K562 (cell line): ENCODE results near the gene GTPBP2. TPM values are rescaled to one million over a fixed set of nuclear protein-coding genes. Genes with fewer than 3 reads are reported as not detected.

Source experiments
- CBFA2T2 ChIP-seq: fragments of 450-650 bp; conservative IDR thresholded peaks from 2 replicates; pipeline ENCODE4 v1.6.1; 2017; ENCODE audit warnings: mild to moderate bottlenecking
- CTBP1 ChIP-seq: fragments of 450-650 bp; IDR thresholded peaks from 2 replicates; pipeline ENCODE4 v1.6.1; 2016; ENCODE audit warnings: borderline replicate concordance
- FOXK2 ChIP-seq, 2 experiments: fragments of 450-650 bp; IDR thresholded peaks in 1 of 2; conservative IDR thresholded peaks in 1 of 2; 2 replicates each; pipeline ENCODE4 v1.6.1; 2016; ENCODE audit warnings: low read depth in 2 of 2, mild to moderate bottlenecking in 1 of 2
- KLF6 ChIP-seq: fragments of 250-450 bp; sonication (Bioruptor Pico); IDR thresholded peaks from 2 replicates; pipeline ENCODE4 v1.4.0; 2020; ENCODE audit warnings: mild to moderate bottlenecking, moderate library complexity, borderline replicate concordance
- OTX1 ChIP-seq: fragments of 450-650 bp; formaldehyde crosslinking; IDR thresholded peaks from 2 replicates; pipeline ENCODE4 v1.4.0; 2022; ENCODE audit warnings: mild to moderate bottlenecking
- RBFOX2 ChIP-seq: fragments of 200-400 bp; formaldehyde crosslinking; IDR thresholded peaks from 2 replicates; pipeline ENCODE4 v1.6.1; 2017; ENCODE audit warnings: low read depth, mild to moderate bottlenecking, low read length, moderate library complexity
- RFX5 ChIP-seq: IDR thresholded peaks from 2 replicates; pipeline ENCODE4 v1.6.1; 2011; ENCODE audit warnings: low read depth, mild to moderate bottlenecking, improper control_type of control experiment, low read length
- SMARCA5 ChIP-seq: fragments of 450-650 bp; IDR thresholded peaks from 2 replicates; pipeline ENCODE4 v1.6.1; 2016
- SNIP1 ChIP-seq: fragments of 450-650 bp; IDR thresholded peaks from 2 replicates; pipeline ENCODE4 v1.7.1; 2017; ENCODE audit warnings: low read depth, mild to moderate bottlenecking
- TOE1 ChIP-seq, 2 experiments: fragments of 450-650 bp in 1 of 2; sonication (generic) in 1 of 2; formaldehyde crosslinking in 1 of 2; IDR thresholded peaks; 2 replicates each; pipeline versions ENCODE4 v1.7.1 to v1.8.0; 2016 to 2022; ENCODE audit warnings: borderline replicate concordance in 2 of 2, mild to moderate bottlenecking in 2 of 2, antibody characterized with exemption in 1 of 2, inconsistent platforms in 1 of 2, low read depth in 1 of 2, missing genetic modification reagents in 1 of 2, moderate library complexity in 1 of 2
- TRIM28 ChIP-seq: fragments of 450-650 bp; IDR thresholded peaks from 2 replicates; pipeline ENCODE4 v1.6.1; 2017
- ZC3H11A ChIP-seq: IDR thresholded peaks from 2 replicates; pipeline ENCODE4 v1.6.1; 2012; ENCODE audit warnings: low read depth, low read length, improper control_type of control experiment
- ZC3H8 ChIP-seq: fragments of 450-650 bp; IDR thresholded peaks from 2 replicates; pipeline ENCODE4 v1.6.1; 2017
- ZNF23 ChIP-seq: fragments of 250-450 bp; sonication (Bioruptor Pico); IDR thresholded peaks from 2 replicates; pipeline ENCODE4 v1.4.0; 2020; ENCODE audit warnings: mild to moderate bottlenecking
- polyA plus RNA-seq, 8 experiments: library from polyadenylated mRNA; depleted of rRNA in 4 of 8; stranded (reverse) in 5 of 8; unstranded in 3 of 8; fragments of >200 nt; fragmentation: Nextera tagmentation in 2 of 8; fragmentation: Illumina TruSeq in 1 of 8; extraction: Ambion mirVana in 2 of 8; extraction: Trizol in 1 of 8; gene quantifications; 2 replicates each; pipeline versions ENCODE4 v1.2.1 to v1.2.3, GENCODE V29; 2011 to 2014; ENCODE audit warnings: inconsistent platforms in 1 of 8, missing spikeins in 1 of 8
- total RNA-seq, 7 experiments: library from RNA; depleted of rRNA in 6 of 7; stranded (reverse); fragments of >200 nt in 6 of 7; fragmentation: Illumina TruSeq in 2 of 7; extraction: Trizol in 2 of 7; gene quantifications; 2 replicates each; pipeline versions ENCODE4 v1.2.1 to v1.2.3, GENCODE V29; 2011 to 2021; ENCODE audit warnings: low replicate concordance in 1 of 7
- TF ChIP-seq, protein P1 (sequence below): fragments of 250-450 bp; sonication (Bioruptor Pico); IDR thresholded peaks from 2 replicates; pipeline ENCODE4 v1.9.0; 2021; ENCODE audit warnings: mild to moderate bottlenecking
- TF ChIP-seq, protein P2 (sequence below), 2 experiments: fragments of 450-650 bp; formaldehyde crosslinking in 1 of 2; IDR thresholded peaks; 2 replicates each; pipeline versions ENCODE4 v1.4.0 to v1.6.1; 2014 to 2020; ENCODE audit warnings: mild to moderate bottlenecking in 2 of 2, borderline replicate concordance in 1 of 2, low read depth in 1 of 2
- TF ChIP-seq, protein P3 (sequence below): fragments of 450-650 bp; IDR thresholded peaks from 2 replicates; pipeline ENCODE4 v1.7.0; 2016; ENCODE audit warnings: borderline replicate concordance

GTPBP2 gene
- total and polyA plus RNA-seq, 9 of the 15 experiments (the other 6 are each of a cell fraction or from before 2014, with no cell fraction given), result 48.4 to 196 (median 111) TPM

DNA sequence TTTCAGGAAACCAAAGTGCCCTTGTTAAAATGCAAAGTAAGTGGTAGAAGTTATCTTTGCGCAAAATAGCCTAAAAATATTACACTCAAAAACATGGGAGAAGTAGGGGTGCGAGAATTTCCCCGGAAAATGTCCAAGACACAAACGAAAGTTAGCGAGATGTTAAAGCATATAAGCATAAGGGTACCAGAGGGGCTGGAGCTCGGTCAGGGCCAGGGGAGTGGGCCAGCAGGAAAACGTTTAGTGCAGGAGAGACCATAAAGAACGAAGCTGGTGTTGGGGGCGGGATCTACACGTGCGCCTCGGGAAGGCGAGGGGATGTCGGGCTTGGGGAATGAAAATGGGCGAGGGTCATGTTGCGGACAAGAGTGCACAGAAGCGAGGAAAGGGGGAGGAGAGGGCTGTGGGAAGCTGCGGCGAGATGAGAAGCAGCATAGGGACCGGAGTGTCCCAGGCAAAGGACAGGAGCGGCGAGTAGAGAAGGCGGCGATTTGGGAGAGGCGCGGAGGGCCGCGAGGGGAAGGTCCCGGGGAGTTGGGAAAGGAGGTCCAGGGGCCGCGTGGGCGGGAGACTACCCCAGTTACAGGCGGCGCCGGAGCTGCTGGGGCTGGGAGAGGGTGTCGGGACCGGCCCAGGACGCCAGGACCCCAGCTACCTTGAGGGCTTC lies 53.8 kb downstream of the GTPBP2 start (continued):
- TF ChIP-seq RBFOX2 (no peak), FOXK2 (conservative IDR thresholded peaks at IDR 0.05 in 1 of 2, IDR thresholded peaks at IDR 0.05 in 1 of 2; ENCODE audit: low read depth in 2 of 2) (peak in 1 of 2 experiments; percentile 61), CBFA2T2 (no peak), CTBP1 (no peak), SNIP1 (0 out of 2 replicates have a peak, but pooled peaks have one; percentile 27), TRIM28 (no peak), ZC3H8 (no peak), ZNF23 (no peak), TOE1 (IDR thresholded peaks at IDR 0.05; ENCODE audit: borderline replicate concordance) (0 out of 2 replicates have a peak, but pooled peaks have one; percentile 73), TOE1 (CRISPR knock-in tag; IDR thresholded peaks at IDR 0.05; ENCODE audit: borderline replicate concordance, low read depth) (peak; percentile 84; the same call in 1 of the 2 replicates), KLF6 (CRISPR knock-in tag) (no peak), SMARCA5 (0 out of 2 replicates have a peak, but pooled peaks have one; percentile 57), RFX5 (no peak), ZC3H11A (no peak), OTX1 (peak; percentile 63)
- TF ChIP-seq, protein P1, sequence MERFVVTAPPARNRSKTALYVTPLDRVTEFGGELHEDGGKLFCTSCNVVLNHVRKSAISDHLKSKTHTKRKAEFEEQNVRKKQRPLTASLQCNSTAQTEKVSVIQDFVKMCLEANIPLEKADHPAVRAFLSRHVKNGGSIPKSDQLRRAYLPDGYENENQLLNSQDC (CRISPR knock-in tag), result no peak
- TF ChIP-seq, protein P2, sequence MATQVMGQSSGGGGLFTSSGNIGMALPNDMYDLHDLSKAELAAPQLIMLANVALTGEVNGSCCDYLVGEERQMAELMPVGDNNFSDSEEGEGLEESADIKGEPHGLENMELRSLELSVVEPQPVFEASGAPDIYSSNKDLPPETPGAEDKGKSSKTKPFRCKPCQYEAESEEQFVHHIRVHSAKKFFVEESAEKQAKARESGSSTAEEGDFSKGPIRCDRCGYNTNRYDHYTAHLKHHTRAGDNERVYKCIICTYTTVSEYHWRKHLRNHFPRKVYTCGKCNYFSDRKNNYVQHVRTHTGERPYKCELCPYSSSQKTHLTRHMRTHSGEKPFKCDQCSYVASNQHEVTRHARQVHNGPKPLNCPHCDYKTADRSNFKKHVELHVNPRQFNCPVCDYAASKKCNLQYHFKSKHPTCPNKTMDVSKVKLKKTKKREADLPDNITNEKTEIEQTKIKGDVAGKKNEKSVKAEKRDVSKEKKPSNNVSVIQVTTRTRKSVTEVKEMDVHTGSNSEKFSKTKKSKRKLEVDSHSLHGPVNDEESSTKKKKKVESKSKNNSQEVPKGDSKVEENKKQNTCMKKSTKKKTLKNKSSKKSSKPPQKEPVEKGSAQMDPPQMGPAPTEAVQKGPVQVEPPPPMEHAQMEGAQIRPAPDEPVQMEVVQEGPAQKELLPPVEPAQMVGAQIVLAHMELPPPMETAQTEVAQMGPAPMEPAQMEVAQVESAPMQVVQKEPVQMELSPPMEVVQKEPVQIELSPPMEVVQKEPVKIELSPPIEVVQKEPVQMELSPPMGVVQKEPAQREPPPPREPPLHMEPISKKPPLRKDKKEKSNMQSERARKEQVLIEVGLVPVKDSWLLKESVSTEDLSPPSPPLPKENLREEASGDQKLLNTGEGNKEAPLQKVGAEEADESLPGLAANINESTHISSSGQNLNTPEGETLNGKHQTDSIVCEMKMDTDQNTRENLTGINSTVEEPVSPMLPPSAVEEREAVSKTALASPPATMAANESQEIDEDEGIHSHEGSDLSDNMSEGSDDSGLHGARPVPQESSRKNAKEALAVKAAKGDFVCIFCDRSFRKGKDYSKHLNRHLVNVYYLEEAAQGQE (IDR thresholded peaks at IDR 0.05; ENCODE audit: borderline replicate concordance), result no peak
- TF ChIP-seq, protein P2 (CRISPR knock-in tag; IDR thresholded peaks at IDR 0.05; ENCODE audit: low read depth), result no peak
- TF ChIP-seq, protein P3, sequence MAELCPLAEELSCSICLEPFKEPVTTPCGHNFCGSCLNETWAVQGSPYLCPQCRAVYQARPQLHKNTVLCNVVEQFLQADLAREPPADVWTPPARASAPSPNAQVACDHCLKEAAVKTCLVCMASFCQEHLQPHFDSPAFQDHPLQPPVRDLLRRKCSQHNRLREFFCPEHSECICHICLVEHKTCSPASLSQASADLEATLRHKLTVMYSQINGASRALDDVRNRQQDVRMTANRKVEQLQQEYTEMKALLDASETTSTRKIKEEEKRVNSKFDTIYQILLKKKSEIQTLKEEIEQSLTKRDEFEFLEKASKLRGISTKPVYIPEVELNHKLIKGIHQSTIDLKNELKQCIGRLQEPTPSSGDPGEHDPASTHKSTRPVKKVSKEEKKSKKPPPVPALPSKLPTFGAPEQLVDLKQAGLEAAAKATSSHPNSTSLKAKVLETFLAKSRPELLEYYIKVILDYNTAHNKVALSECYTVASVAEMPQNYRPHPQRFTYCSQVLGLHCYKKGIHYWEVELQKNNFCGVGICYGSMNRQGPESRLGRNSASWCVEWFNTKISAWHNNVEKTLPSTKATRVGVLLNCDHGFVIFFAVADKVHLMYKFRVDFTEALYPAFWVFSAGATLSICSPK, result no peak
